Omental fat pad (tissue), 4 donors: ENCODE measurements around the gene SMIM32. TPM values are rescaled to one million over a fixed set of nuclear protein-coding genes. Genes with fewer than 3 reads are reported as not detected.

Source experiments
- ATAC-seq: fragments of 150-250 bp; one replicate; pipeline ENCODE4 v1.9.1; 2016; ENCODE audit warnings: mild to moderate bottlenecking, moderate library complexity; ENCODE audit not compliant: low FRiP score
- DNase-seq: peaks from one replicate; pipeline ENCODE4 v3.0.0-alpha.2; 2019; ENCODE audit warnings: low spot score
- CTCF ChIP-seq, 3 donors: fragments of 450-650 bp; IDR thresholded peaks; one replicate each; pipeline ENCODE4 v1.5.1; 2016 to 2017; ENCODE audit warnings: antibody characterized with exemption in 3 of 3, mild to moderate bottlenecking in 3 of 3, moderate library complexity in 2 of 3
- total RNA-seq, 4 donors: library from RNA; depleted of rRNA; stranded (reverse); fragments of >200 nt; gene quantifications; one replicate each; pipeline ENCODE4 v1.1.0, GENCODE V29; 2016

Gene SMIM32
- total RNA-seq, 4 donors from 2014 or later: not detected

- TF ChIP-seq CTCF (IDR thresholded peaks at IDR 0.05): no peak
- DNase-seq: no peak
Observed at GRCh38 chr5:136155761-136156160, 37.2 kb downstream of the SMIM32 start.

GRCh38 chr5:136155078-136155477 is 37.9 kb downstream of the SMIM32 start:
- no peak for ATAC-seq

More at GRCh38 chr5:136155761-136156160, 37.2 kb downstream of the SMIM32 start:
- ATAC-seq: no peak

GRCh38 chr5:136153581-136154236 is 39.3 kb downstream of the SMIM32 start:
- no peak for TF ChIP-seq CTCF (IDR thresholded peaks at IDR 0.05)
- DNase-seq (no peak), ATAC-seq (no peak)

More at GRCh38 chr5:136155078-136155477, 37.9 kb downstream of the SMIM32 start:
- no peak for TF ChIP-seq CTCF (IDR thresholded peaks at IDR 0.05)
- DNase-seq: no peak

- no peak for DNase-seq
- TF ChIP-seq CTCF (IDR thresholded peaks at IDR 0.05): no peak
- ATAC-seq: no peak
Observed at GRCh38 chr5:136149891-136150290, 43.1 kb downstream of the SMIM32 start.

GRCh38 chr5:136147632-136148031 is 45.3 kb downstream of the SMIM32 start:
- no peak for TF ChIP-seq CTCF (IDR thresholded peaks at IDR 0.05)
- no peak for DNase-seq
- ATAC-seq: no peak

- no peak for ATAC-seq
- no peak for TF ChIP-seq CTCF (IDR thresholded peaks at IDR 0.05)
Observed at GRCh38 chr5:136146201-136146600, 46.8 kb downstream of the SMIM32 start.

GRCh38 chr5:136145030-136145429 is 47.9 kb downstream of the SMIM32 start:
- ATAC-seq (no peak), DNase-seq (no peak)
- TF ChIP-seq CTCF (IDR thresholded peaks at IDR 0.05): no peak

More at GRCh38 chr5:136146201-136146600, 46.8 kb downstream of the SMIM32 start:
- no peak for DNase-seq
